Adipocyte (in vitro differentiated cells): ENCODE measurements around the gene BICRAL.
A peak's percentile ranks its signal among the peaks of the same experiment; 100 is the strongest.
"Not testable (repeated sequence)": the region's sequence is repeated elsewhere in the genome, so short reads cannot be mapped to it uniquely, and the experiment has no call there.

Source experiments
- DNase-seq: peaks from one replicate; pipeline ENCODE4 v3.0.0-alpha.2; 2015; ENCODE audit warnings: low read depth
- H3K27me3 ChIP-seq: replicated peaks from 2 replicates; pipeline ENCODE4 v1.7.0; 2013; ENCODE audit warnings: mild to moderate bottlenecking, low read length, moderate library complexity; ENCODE audit not compliant: control insufficient read depth, insufficient read depth
- H3K36me3 ChIP-seq: 2 replicates; pipeline ENCODE4 v1.7.0; 2013; ENCODE audit warnings: low read length, mild to moderate bottlenecking, moderate library complexity; ENCODE audit not compliant: control insufficient read depth, insufficient read depth, severe bottlenecking
- H3K4me1 ChIP-seq: 2 replicates; pipeline ENCODE4 v1.7.0; 2013; ENCODE audit warnings: mild to moderate bottlenecking, low read length, moderate library complexity; ENCODE audit not compliant: control insufficient read depth, insufficient read depth
- H3K4me3 ChIP-seq: 2 replicates; pipeline ENCODE4 v1.7.0; 2013; ENCODE audit warnings: mild to moderate bottlenecking, low read length, moderate library complexity
- H3K9ac ChIP-seq: 2 replicates; pipeline ENCODE4 v1.7.0; 2013; ENCODE audit warnings: mild to moderate bottlenecking, low read length, moderate library complexity
- H3K9me3 ChIP-seq: 2 replicates; pipeline ENCODE4 v1.7.0; 2013; ENCODE audit warnings: mild to moderate bottlenecking, low read length, moderate library complexity; ENCODE audit not compliant: control insufficient read depth

BICRAL gene

DNA sequence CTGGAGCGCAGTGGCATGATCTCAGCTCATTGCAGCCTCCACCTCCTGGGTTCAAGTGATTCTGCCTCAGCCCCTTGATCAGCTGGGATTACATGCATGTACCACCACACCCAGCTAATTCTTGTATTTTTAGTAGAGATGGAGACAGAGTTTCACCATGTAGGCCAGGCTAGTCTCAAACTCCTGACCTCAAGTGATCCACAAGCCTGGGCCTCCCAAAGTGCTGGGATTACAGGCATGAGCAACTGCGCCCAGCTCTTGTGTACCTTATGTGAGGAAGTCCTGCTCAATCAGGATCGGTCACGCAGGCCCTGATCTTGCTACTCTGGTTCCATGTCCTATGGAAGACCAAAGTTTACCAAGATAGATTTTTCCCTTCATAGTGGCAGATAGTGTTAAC, 106.3 kb downstream of the BICRAL start:
- H3K9me3 ChIP-seq, H3K9ac ChIP-seq, H3K27me3 ChIP-seq, H3K4me3 ChIP-seq, DNase-seq, H3K4me1 ChIP-seq: not testable (repeated sequence)
- H3K36me3 ChIP-seq = peaks cover 44% of the 10 kb centered on the region

DNA sequence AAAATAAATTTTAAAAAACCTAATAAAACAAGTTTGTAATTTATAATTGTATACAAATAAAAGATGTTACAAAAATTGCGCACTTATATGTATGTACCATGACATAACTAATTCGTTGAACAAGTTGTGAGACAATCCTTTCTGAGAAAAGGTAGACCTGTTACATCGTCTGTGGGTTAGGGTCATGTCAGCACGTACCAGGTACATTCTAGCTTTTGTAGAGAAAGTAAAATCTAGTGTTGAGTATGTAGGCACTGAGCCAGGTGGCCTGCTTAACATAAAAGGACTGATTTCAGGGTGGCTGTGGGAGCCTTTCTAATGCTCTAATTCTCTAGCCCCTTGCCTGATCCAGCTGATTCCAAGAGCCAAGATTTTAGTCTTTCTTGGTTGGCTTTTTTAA, 108.0 kb downstream of the BICRAL start:
- Histone ChIP-seq H3K9me3 (no peaks in the 10 kb centered on the region), H3K4me1 (peaks cover 9% of the 10 kb centered on the region), H3K9ac (peak overlapping the region; percentile 97), H3K27me3 (no peaks in the 10 kb centered on the region), H3K36me3 (peaks cover 28% of the 10 kb centered on the region), H3K4me3 (peak overlapping the region; percentile 90)
- no peak for DNase-seq

DNA sequence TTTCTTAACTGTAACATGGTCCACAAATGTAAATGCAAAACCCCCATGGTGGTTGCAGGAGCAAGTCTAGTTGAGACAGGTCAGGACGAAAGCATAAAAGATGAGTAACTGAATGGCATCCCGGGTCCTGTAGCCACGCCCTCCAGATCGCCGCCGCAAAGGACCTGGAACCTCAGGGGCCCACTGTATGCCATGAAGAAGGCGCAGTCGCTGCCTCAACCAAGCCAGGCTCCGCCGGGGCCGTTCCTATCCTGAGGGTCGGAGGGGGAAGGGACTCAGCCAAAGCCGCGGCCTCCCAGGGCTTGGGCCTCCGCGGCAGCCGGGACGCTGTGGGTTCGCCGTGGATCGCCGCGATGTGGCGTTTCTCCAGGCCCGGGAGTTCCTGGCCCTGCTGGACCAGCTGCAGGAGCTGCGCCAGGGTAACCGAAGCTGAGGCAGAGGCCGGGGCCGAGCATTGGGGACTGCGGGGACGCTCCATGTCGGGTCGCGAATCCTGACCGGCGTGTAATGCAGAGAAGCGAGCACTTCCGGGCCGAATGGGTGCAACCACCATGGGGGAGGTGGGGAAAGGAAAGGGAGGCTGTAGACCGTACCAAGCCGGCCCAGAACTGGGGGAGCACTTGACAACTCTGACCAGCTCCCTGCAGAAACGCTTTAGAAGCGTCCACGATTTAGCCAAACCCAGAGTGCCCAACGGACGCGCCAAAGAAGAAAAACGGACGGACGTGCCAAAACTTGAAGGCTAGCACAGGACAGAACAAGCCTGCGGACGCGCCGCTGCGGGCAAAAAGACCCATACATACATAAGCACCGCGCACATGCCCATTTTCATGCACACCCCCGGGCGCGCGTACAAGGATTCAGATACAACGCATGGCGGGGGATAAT, 108.7 kb downstream of the BICRAL start:
- no peaks in the 10 kb centered on the region for H3K27me3 ChIP-seq
- peaks cover 9% of the 10 kb centered on the region for H3K4me1 ChIP-seq

DNA sequence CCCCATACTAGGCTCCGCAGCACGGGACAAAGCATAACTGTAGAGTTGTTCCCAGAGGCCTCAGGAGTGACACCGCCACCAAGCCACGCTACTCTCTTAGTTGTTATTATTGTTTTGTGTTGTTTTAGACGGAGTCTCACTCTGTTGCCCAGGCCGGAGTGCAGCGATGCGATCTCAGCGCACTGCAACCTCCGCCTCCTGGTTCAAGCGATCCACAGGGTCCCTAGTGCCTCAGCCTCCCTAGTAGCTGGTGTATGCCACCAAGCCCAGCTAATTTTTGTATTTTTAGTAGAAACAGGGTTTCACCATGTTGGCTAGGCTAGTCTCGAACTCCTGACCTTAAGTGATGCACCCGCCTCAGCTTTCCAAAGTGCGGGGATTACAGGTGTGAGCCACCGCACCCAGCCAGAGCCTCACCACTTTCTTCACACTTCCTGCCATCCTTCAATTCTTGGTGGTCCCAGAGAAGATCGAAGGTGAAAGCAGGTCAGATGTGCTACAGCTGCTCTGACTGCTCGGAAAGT, 109.4 kb downstream of the BICRAL start:
- Histone ChIP-seq H3K9me3 (no peaks in the 10 kb centered on the region), H3K9ac (peak overlapping the region; percentile 97), H3K36me3 (peaks cover 13% of the 10 kb centered on the region), H3K4me3 (peak overlapping the region; percentile 90), H3K4me1 (peaks cover 9% of the 10 kb centered on the region), H3K27me3 (no peaks in the 10 kb centered on the region)
- DNase-seq = no peak

More for the DNA sequence above, 108.7 kb downstream of the BICRAL start:
- Histone ChIP-seq H3K9me3 (no peaks in the 10 kb centered on the region), H3K36me3 (peaks cover 20% of the 10 kb centered on the region), H3K9ac (peak overlapping the region; percentile 97), H3K4me3 (peak overlapping the region; percentile 90)
- peak; percentile 98 for DNase-seq

DNA sequence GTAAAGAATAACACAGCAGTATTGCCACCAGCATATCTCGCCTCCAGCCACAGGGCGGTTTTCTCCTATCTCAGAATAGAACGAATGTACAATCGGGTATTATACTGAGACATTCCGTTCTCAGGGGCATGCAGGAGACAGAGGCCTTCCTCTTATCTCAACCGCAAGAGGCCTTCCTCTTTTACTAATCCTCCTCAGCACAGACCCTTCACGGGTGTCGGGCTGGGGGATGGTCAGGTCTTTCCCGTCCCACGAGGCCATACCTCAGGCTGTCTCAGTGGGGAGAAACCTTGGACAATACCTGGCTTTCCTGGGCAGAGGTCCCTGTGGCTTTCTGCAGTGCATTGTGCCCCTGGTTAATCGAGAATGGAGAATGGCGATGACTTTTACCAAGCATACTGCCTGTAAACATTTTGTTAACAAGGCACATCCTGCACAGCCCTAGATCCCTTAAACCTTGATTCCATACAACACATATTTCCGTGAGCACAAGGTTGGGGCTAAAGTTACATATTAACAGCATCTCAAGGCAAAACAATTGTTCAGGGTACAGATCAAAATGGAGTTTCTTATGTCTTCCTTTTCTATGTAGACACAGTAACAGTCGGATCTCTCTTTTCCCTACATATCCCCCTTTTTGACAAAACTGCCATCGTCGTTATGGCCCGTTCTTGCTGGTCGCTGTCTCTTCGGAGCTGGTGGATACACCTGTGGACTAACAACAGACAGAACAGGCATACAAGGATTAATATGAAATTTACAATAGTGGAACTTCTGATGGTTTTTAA, 112.4 kb downstream of the BICRAL start:
- DNase-seq, H3K9ac ChIP-seq, H3K27me3 ChIP-seq, H3K36me3 ChIP-seq, H3K4me3 ChIP-seq, H3K9me3 ChIP-seq: not testable (repeated sequence)
- H3K4me1 ChIP-seq = peaks cover 11% of the 10 kb centered on the region

DNA sequence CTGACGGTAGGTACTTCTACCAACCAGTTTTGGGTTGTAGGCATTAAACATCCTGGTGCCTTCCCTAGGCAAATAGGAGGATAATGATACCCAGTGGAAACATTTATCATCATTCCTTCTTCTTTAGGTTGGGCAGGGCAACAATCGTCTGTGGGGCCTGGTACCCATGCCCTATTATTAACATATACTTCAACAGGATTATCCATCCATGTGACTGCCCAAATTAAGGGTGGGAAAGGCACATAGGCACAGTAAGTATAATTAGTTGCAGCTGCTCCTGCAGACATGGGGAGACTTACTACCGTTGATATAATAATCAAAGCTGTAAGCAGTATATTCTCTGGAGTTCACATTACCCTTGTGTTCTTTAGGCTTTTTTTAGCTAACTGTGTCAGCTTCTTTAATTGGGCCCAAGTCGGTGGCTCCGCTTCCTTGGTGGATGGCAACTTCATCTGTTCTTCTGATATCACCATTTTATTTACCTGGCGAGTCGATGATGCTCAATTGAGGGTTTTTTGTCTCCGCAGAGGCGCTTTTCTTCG, 114.4 kb downstream of the BICRAL start:
- Histone ChIP-seq H3K36me3 (no peaks in the 10 kb centered on the region), H3K4me3 (no peak overlapping the region), H3K27me3 (no peaks in the 10 kb centered on the region), H3K9ac (no peak overlapping the region), H3K4me1 (peaks cover 4% of the 10 kb centered on the region), H3K9me3 (no peaks in the 10 kb centered on the region)
- DNase-seq = no peak

DNA sequence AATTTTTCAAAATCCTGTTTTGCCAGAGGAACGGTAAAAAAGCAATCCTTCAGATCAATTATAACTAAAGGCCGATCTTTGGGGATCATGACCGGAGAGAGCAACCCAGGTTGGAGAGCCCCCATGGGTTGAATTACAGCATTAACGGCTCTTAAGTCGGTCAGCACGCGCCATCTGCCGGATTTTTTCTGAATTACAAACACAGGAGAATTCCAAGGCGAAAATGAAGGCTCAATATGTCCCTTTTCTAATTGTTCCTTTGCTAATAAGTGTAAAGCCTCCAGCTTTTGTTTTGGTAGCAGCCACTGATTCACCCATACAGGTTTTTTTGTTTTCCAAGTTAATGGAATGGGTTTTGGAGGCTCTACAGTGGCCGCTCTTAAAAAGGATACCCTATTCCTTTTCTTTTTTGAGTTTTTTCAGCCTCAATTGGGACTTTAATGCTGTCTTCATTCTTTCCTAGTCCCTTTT, 117.1 kb downstream of the BICRAL start:
- H3K4me1 ChIP-seq = peaks cover 2% of the 10 kb centered on the region
- H3K9me3 ChIP-seq = no peaks in the 10 kb centered on the region
- DNase-seq = peak; percentile 87
- H3K27me3 ChIP-seq = no peaks in the 10 kb centered on the region
- no peak overlapping the region for H3K4me3 ChIP-seq
- no peaks in the 10 kb centered on the region for H3K36me3 ChIP-seq
- H3K9ac ChIP-seq = no peak overlapping the region

DNA sequence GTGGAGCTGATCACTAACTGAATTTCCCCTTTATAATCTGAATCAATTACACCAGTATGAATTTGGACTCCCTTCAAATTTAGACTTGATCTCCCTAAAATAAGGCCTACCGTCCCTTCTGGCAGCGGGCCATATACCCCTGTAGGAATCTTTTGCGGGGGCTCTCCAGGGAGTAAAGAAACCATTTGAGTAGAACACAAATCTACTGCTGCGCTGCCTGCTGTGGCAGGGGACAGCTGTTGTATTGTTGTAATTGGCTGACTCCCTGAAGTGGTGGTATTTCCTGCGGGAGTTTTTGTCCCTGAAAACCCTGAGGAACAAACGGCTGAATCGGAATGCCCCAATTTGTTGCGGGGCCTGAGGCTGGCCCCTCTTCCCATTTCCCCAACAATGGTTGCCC, 118.0 kb downstream of the BICRAL start:
- Histone ChIP-seq H3K36me3 (no peaks in the 10 kb centered on the region), H3K9me3 (no peaks in the 10 kb centered on the region), H3K4me3 (no peak overlapping the region), H3K9ac (no peak overlapping the region), H3K4me1 (peaks cover 3% of the 10 kb centered on the region), H3K27me3 (no peaks in the 10 kb centered on the region)
- no peak for DNase-seq

DNA sequence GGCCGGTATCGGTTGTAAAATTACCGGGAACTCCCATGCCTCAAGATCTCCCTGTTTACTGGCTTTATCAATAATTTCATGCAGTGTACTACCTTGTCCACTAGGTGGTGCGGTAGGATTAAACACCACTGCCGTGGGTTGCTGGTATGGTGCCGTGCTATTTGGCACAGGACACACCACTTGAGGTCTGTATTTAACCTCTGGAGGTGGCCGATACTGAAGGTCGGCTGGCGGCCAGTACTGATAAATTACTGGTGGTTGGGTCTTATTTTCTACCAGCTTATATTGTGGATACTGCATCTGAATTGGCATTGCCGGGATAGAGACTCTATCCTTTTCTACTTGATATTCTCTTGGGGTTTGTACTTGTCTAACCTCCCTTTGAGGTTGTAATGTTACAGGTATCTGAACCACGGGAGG, 119.7 kb downstream of the BICRAL start:
- H3K9ac ChIP-seq = peak overlapping the region; percentile 27
- DNase-seq = peak; percentile 95
- no peaks in the 10 kb centered on the region for H3K9me3 ChIP-seq
- no peaks in the 10 kb centered on the region for H3K36me3 ChIP-seq
- H3K27me3 ChIP-seq = no peaks in the 10 kb centered on the region
- H3K4me3 ChIP-seq = no peak overlapping the region
- H3K4me1 ChIP-seq = peaks cover 15% of the 10 kb centered on the region

DNA sequence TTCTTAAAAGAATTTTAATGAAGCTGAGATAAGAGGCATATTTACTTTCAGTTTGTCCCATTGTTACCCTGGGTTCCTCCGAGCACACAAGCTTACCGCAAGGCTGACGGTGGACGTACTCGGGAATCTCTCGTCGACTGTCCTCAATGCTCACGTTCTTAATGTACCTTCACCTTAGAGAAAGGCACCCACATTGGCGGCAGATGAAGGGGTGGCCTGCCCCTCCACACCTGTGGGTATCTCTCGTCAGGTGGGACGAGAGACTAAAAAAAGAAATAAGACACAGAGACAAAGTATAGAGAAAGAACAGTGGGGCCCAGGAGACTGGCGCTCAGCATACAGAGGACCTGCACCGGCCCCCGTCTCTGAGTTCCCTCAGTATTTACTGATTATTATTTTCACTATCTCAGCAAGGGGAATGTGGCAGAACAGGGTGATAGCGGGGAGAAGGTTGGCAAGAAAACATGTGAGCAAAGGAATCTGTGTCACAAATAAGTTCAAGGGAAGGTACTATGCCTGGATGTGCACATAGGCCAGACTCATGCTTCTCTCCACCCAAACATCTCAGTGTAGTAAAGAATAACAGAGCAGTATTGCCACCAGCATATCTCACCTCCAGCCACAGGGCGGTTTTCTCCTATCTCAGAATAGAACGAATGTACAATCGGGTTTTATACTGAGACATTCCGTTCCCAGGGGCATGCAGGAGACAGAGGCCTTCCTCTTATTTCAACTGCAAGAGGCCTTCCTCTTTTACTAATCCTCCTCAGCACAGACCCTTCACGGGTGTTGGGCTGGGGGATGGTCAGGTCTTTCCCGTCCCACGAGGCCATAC, 120.8 kb downstream of the BICRAL start:
- DNase-seq, H3K4me3 ChIP-seq, H3K27me3 ChIP-seq, H3K36me3 ChIP-seq, H3K9ac ChIP-seq, H3K9me3 ChIP-seq: not testable (repeated sequence)
- peaks cover 15% of the 10 kb centered on the region for H3K4me1 ChIP-seq
